Brain microvascular endothelial cell (primary cell): ENCODE measurements around the gene TRAPPC12.

Experiments used
- DNase-seq: peaks from one replicate; pipeline ENCODE4 v3.0.0-alpha.2; 2020
- H3K27ac ChIP-seq: fragments of 250-450 bp; sonication (Bioruptor Pico); 2 replicates; pipeline ENCODE4 v1.5.1; 2020; ENCODE audit warnings: mild to moderate bottlenecking, moderate library complexity
- H3K27me3 ChIP-seq: fragments of 250-450 bp; sonication (Bioruptor Pico); replicated peaks from 2 replicates; pipeline ENCODE4 v1.5.1; 2020; ENCODE audit warnings: mild to moderate bottlenecking
- H3K36me3 ChIP-seq: fragments of 250-450 bp; sonication (Bioruptor Pico); replicated peaks from 2 replicates; pipeline ENCODE4 v1.5.1; 2020; ENCODE audit warnings: mild to moderate bottlenecking
- H3K4me3 ChIP-seq: 2 replicates; pipeline ENCODE4 v1.5.1; 2011; ENCODE audit warnings: low read depth, mild to moderate bottlenecking, control low read depth, low read length, moderate library complexity
- in situ Hi-C: cut with HindIII; loops from 2 replicates; pipeline ENCODE4 v1.10.0; 2017; ENCODE audit warnings: low sequenced_read_pairs, low pct_ligation_motif_present
- TF ChIP-seq, protein P1 (sequence below): IDR thresholded peaks from 2 replicates; pipeline ENCODE4 v1.5.1; 2011; ENCODE audit warnings: low read depth, mild to moderate bottlenecking, moderate library complexity, low read length, control low read depth, inconsistent platforms; ENCODE audit errors: missing control alignments

Gene TRAPPC12

DNA sequence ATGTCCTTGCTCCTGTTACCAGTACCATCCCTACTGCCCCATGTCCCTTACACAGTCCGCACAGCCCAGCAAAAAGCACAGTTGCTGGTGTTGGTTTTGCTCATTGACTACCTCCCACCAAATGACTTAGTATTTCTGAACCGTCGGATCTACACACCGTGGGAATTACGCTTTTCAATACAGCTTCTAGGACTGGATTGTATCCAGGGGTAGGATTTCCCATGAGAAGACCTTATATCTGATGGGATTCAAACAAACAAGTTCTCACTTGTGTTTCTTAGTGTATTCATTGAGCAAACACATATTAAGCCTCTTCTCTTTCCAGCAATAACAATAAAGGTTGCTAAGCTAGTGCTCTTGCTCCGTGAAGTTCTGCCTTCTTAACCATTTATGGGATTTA lies 25.8 kb downstream of the TRAPPC12 start:
- Histone ChIP-seq H3K27ac (no peak overlapping the region), H3K36me3 (peaks cover 27% of the 10 kb centered on the region), H3K27me3 (no peaks in the 10 kb centered on the region), H3K4me3 (no peak overlapping the region)
- in situ Hi-C loops, result no loop called here
- no peak for DNase-seq
- TF ChIP-seq, protein P1, sequence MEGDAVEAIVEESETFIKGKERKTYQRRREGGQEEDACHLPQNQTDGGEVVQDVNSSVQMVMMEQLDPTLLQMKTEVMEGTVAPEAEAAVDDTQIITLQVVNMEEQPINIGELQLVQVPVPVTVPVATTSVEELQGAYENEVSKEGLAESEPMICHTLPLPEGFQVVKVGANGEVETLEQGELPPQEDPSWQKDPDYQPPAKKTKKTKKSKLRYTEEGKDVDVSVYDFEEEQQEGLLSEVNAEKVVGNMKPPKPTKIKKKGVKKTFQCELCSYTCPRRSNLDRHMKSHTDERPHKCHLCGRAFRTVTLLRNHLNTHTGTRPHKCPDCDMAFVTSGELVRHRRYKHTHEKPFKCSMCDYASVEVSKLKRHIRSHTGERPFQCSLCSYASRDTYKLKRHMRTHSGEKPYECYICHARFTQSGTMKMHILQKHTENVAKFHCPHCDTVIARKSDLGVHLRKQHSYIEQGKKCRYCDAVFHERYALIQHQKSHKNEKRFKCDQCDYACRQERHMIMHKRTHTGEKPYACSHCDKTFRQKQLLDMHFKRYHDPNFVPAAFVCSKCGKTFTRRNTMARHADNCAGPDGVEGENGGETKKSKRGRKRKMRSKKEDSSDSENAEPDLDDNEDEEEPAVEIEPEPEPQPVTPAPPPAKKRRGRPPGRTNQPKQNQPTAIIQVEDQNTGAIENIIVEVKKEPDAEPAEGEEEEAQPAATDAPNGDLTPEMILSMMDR, result no peak

DNA sequence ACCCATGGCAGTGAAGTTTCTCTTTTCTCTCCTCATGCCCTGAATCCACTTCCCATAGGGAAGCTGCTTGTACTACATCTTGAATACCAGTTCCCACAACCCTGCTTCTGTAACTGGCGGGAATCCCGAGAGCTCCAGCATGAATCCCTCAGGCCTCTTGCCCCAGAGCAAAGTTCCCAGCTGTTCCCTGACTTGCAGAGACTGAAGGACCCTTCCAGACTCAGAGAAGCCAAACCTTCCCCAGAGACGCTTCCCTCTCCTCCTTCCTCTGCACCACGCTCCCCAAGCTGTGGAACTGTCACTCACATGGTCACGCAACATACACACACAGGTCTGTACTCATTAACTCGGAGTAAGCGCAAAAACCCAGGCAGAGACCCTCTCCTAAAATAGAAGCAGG lies 26.4 kb downstream of the TRAPPC12 start:
- Histone ChIP-seq H3K27ac (no peak overlapping the region), H3K4me3 (no peak overlapping the region), H3K27me3 (no peaks in the 10 kb centered on the region), H3K36me3 (peaks cover 24% of the 10 kb centered on the region)
- in situ Hi-C loops, result no loop called here
- DNase-seq, result no peak
- TF ChIP-seq, protein P1, result no peak

DNA sequence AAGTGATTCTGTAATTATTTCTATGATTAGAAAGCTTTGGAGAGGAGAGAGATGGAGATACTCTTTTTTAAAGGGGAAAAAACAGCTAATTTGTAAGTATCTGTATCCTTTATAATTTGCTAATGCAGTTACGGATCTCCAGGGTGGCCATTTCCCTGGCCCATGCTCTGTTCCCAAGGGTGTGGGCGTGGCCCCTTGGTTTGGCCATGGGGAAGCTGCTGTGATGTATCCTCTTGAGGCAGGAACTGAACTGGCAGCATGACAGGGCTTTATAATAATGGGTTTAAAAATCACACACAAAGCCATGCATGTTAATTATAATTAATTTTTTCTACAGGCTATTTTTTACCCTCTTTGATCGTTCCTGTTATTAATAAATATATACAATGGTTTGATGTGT lies 27.0 kb downstream of the TRAPPC12 start:
- no peak overlapping the region for H3K27ac ChIP-seq
- DNase-seq, result no peak
- H3K36me3 ChIP-seq, result peaks cover 20% of the 10 kb centered on the region
- H3K4me3 ChIP-seq, result no peak overlapping the region
- no peaks in the 10 kb centered on the region for H3K27me3 ChIP-seq
- TF ChIP-seq, protein P1, result no peak
- in situ Hi-C loops, result no loop called here

DNA sequence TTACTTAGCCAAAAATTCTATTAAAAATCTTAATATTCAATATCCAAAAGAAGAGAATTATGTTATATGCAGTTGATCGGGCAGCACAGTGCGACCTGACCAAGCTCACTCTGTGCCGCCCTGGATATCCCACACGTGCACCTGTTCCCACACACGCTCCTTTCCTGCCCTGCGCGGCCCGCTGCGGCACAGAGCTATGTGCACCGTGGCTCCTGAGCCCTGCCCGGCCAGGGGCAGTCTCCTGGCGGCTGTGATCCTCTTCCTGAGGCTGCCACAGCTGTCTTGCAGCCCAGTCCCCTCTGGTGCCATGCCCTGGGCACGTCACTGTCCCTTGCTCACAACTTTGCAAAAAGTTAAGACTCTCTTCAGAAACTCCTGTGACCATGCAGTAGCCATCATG lies 29.3 kb downstream of the TRAPPC12 start:
- H3K27ac ChIP-seq, result no peak overlapping the region
- no peak for DNase-seq
- in situ Hi-C loops, result no loop called here
- no peaks in the 10 kb centered on the region for H3K27me3 ChIP-seq
- no peak overlapping the region for H3K4me3 ChIP-seq
- H3K36me3 ChIP-seq, result peaks cover 13% of the 10 kb centered on the region
- TF ChIP-seq, protein P1, result no peak

DNA sequence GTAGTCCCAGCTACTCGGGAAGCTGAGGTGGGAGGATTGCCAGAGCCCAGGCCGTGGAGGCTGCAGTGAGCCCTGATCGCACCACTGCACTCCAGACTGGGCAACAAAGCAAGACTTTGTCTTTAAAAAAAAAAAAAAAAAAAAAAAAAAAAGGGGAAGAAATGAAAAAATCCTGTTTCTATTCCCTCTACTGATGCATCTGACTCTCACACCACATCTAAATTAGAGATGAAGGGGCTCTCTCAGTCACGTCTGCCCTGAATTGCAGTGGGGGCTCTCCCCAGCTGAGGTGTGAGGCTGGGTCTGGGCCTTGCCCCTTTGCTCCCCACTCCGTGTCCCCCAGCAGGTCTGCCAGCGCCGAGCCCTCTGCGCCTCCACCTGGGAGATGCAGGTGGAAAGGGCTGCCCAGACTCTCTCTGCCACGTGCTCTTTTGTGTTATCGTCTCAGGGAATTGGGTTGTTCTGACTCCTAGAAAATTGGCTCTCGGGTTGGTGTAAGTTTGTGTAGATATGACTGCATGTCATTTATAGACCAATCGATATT lies 30.2 kb downstream of the TRAPPC12 start:
- DNase-seq, result no peak
- TF ChIP-seq, protein P1, result no peak

DNA sequence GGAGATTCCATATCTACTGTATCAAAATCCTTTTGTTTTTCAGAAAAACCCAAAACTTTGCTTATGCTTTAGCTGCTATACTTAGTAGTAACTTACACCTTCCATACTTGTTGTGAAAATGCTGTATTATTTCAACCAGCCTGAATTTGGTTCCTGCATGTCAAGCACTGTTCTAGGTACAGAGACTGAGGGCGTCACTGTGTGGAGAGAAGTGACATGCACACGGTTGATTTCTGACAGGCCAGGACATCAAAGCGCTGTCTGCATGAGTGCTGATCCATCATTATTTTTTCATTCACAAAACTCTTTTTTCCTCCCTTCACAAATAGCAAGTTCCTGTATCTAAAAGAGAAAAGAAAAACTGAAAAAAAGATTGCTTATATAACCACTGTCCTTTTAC lies 31.6 kb downstream of the TRAPPC12 start:
- in situ Hi-C loops, result no loop called here
- Histone ChIP-seq H3K27me3 (no peaks in the 10 kb centered on the region), H3K27ac (no peak overlapping the region), H3K36me3 (peaks cover 6% of the 10 kb centered on the region), H3K4me3 (no peak overlapping the region)
- no peak for DNase-seq
- TF ChIP-seq, protein P1, result no peak

More for the DNA sequence above, 30.2 kb downstream of the TRAPPC12 start:
- Histone ChIP-seq H3K27me3 (no peaks in the 10 kb centered on the region), H3K27ac (no peak overlapping the region), H3K4me3 (no peak overlapping the region), H3K36me3 (peaks cover 12% of the 10 kb centered on the region)
- in situ Hi-C loops, result no loop called here
